ENCODE measurements around the gene ATF7IP2.

The ATF7IP2 gene

DNA sequence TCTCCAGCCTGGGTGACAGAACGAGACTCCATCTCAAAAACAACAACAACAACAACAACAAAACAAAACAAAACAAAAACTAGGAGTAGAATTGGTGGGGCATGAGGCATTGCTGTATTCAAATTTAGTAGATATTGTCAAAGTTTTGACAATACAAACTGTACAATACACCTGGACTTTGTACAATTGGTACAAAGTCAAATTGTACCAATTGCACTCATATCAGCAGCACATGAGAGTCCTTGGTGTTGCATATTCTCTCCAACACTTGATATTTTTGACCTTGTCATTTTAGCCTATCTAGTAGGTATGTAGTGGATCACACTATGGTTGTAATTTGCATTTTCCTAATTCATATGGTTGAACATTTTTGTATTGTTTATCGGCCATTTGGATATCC, 14.3 kb upstream of the ATF7IP2 start:
- Histone ChIP-seq H3K4me1 (no peaks in the 10 kb centered on the region), H3K36me3 (no peaks in the 10 kb centered on the region), H3K27me3 (no peaks in the 10 kb centered on the region), H3K9me3 (no peaks in the 10 kb centered on the region), H3K4me3 (ENCODE audit: low read depth, low read length) (no peak overlapping the region)
- no peak for DNase-seq
- no peak for TF ChIP-seq CTCF (IDR thresholded peaks at IDR 0.05; ENCODE audit: low read depth, low read length)

DNA sequence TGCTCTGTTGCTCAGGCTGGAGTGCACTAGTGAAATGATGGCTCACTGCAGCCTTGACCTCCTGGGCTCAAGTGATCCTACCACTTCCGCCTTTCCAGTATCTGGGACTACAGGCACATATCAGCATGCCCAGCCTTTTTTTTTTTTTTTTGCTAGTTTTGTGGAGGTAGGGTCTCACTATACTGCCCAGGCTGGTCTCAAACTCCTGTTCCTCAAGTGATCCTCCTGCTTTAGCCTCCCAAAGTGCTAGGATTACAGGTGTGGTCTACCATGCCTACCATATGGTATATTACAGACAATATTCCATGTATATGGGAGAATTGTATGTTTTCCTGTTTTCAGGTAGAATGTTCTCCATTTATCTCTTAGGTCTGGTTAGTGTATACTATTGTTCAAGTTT, 12.3 kb upstream of the ATF7IP2 start:
- no peaks in the 10 kb centered on the region for H3K36me3 ChIP-seq
- no peaks in the 10 kb centered on the region for H3K9me3 ChIP-seq
- H3K4me3 ChIP-seq (ENCODE audit: low read depth, low read length) = no peak overlapping the region
- no peak for DNase-seq
- H3K4me1 ChIP-seq = no peaks in the 10 kb centered on the region
- no peaks in the 10 kb centered on the region for H3K27me3 ChIP-seq
- TF ChIP-seq CTCF (IDR thresholded peaks at IDR 0.05; ENCODE audit: low read depth, low read length) = no peak

- H3K36me3 ChIP-seq = no peaks in the 10 kb centered on the region
- no peaks in the 10 kb centered on the region for H3K9me3 ChIP-seq
- H3K27me3 ChIP-seq = no peaks in the 10 kb centered on the region
- no peak for DNase-seq
- TF ChIP-seq CTCF (IDR thresholded peaks at IDR 0.05; ENCODE audit: low read depth, low read length) = no peak
- H3K4me1 ChIP-seq = no peaks in the 10 kb centered on the region
- no peak overlapping the region for H3K4me3 ChIP-seq (ENCODE audit: low read depth, low read length)
These were observed 9.6 kb upstream of the ATF7IP2 start for GRCh38 chr16:10376229-10376628.

GRCh38 chr16:10383626-10384025, 2.2 kb upstream of the ATF7IP2 start:
- Histone ChIP-seq H3K36me3 (no peaks in the 10 kb centered on the region; the same call in 1 of the 2 replicates), H3K27me3 (no peaks in the 10 kb centered on the region), H3K9me3 (no peaks in the 10 kb centered on the region; the same call in 1 of the 2 replicates), H3K4me1 (no peaks in the 10 kb centered on the region), H3K4me3 (ENCODE audit: low read depth, low read length) (no peak overlapping the region)
- no peak for DNase-seq
- TF ChIP-seq CTCF (IDR thresholded peaks at IDR 0.05; ENCODE audit: low read depth, low read length) = no peak

DNA sequence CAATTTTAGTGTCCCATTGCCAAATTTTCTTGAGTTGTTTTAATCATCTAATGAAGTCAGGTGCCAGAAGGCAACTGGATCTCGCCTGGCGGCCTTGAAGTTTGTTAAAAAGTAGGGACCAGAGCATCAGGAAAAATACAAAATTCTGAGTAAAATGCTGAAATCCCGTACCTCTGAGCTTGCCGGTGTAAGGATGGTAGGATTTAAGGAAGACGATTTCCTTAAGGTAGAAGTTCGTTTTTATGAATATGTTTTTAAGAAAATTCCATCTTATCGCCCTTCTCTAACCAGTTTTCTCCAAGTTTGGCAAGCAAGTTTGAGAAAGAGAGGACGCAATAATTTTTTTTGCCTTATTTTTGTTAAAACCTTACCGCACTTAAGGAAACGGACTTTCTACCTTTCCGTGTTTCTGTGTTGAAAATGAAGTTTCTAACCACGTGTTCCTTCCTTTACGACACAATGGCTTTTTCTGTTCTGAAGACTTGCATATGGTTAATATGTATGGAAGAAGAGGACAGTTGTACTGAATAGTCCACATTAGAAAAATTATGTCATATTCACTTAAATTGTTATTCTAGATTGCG, 748 bp downstream of the ATF7IP2 start:
- DNase-seq = no peak
- Histone ChIP-seq H3K4me3 (ENCODE audit: low read depth, low read length) (peak overlapping the region; percentile 78), H3K9me3 (no peaks in the 10 kb centered on the region; the same call in 1 of the 2 replicates), H3K4me1 (no peaks in the 10 kb centered on the region), H3K36me3 (no peaks in the 10 kb centered on the region; the same call in 1 of the 2 replicates), H3K27me3 (no peaks in the 10 kb centered on the region)
- no peak for TF ChIP-seq CTCF (IDR thresholded peaks at IDR 0.05; ENCODE audit: low read depth, low read length)

- Histone ChIP-seq H3K27me3 (no peaks in the 10 kb centered on the region), H3K36me3 (no peaks in the 10 kb centered on the region; the same call in 1 of the 2 replicates), H3K4me3 (ENCODE audit: low read depth, low read length) (peak overlapping the region; percentile 78), H3K4me1 (no peaks in the 10 kb centered on the region), H3K9me3 (no peaks in the 10 kb centered on the region; the same call in 1 of the 2 replicates)
- no peak for DNase-seq
- no peak for TF ChIP-seq CTCF (IDR thresholded peaks at IDR 0.05; ENCODE audit: low read depth, low read length)
These were observed 1.3 kb downstream of the ATF7IP2 start for GRCh38 chr16:10387188-10387617.
